ENCODE results near the gene NFIA.

GRCh38 chr1:61389926-61390845, 307.8 kb downstream of the NFIA start:
- no peak for TF ChIP-seq TAF1 (IDR thresholded peaks at IDR 0.05; ENCODE audit: low read depth, low read length)
- no peak for TF ChIP-seq POLR2AphosphoS5 (IDR thresholded peaks at IDR 0.05; ENCODE audit: low read depth, low read length)

All from GM12891 (cell line).